HG02588 (cell line): ENCODE data around the gene PAXX.
"Not testable (repeated sequence)": the region's sequence is repeated elsewhere in the genome, so short reads cannot be mapped to it uniquely, and the experiment has no call there.

Experiments used
- ATAC-seq: cut with Tn5 transposase; IDR thresholded peaks from one replicate; pipeline ENCODE4 v1.9.1; 2021; ENCODE audit warnings: mild to moderate bottlenecking, moderate library complexity; ENCODE audit not compliant: unreplicated experiment

PAXX gene

GRCh38 chr9:137000177-137000930, 8.1 kb downstream of the PAXX start:
- no peak for ATAC-seq

DNA sequence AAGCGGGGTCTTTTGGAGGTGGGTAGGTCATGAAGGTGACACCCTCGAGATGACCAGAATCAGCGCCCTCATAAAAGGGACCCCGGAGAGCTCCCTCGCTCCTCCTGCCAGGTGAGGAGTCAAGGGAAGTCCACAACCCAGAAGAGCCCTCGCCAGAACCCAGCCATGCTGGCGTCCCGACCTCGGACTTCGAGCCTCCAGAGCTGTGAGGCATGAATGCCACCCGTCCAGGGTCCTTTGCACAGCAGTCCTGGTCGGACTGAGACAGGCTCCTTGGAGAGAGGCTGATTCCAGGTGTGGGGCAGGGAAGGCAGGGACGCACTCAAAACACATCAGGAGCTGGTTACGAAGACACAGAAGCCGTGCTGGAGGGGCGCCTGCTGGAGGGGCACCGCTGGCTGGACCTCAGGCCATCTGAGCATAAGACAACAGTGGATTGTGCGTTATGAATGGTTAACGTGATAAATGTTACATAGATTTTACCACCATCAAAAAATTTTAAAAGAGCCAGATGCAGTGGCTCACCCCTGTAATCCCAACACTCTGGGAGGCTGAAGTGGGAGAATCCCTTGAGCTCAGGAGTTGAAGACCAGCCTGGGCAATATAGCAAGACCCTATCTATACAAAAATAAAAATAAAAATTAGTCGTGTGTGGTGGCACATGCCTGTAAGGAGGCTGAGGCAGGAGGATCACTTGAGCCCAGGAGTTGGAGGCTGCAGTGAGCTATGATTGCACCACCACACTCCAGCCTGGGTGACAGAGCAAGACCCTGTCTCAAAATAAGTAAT, 9.8 kb downstream of the PAXX start:
- ATAC-seq = no peak

DNA sequence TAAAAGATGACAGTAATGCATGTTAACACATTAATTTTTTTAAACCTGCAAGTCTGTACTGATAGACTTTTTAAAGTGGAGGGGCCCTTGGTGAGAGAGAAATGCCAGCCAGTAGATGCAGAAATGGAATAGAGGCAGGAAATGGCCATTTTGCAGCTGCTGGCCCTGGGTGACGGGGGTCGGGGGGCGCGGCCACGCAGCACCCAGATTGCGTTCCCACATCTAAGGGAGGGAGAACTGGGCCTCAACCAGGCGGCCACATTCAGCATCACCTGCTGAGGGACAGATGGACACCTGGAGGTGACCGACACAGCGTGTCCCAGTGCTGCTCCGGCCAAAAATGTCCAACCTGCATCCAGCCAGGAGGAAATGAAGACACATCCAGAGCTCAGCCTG, 10.4 kb downstream of the PAXX start:
- ATAC-seq = no peak

DNA sequence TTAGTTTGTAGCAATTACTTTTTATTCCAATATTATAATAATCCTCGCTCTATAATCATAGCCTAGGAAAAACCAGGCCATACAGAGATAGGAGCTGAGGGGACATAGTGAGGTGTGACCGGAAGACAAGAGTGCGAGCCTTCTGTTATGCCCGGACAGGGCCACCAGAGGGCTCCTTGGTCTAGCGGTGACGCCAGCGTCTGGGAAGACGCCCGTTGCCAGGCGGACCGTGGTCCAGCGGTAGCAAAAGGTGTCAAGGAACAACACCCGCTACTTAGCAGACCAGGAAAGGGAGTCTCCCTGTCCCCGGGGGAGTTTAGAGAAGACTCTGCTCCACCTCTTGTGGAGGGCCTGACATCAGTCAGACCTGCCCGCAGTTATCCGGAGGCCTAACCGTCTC, 12.1 kb downstream of the PAXX start:
- not testable (repeated sequence) for ATAC-seq

- no peak for ATAC-seq
Measured at GRCh38 chr9:137006116-137007003, 14.1 kb downstream of the PAXX start.

DNA sequence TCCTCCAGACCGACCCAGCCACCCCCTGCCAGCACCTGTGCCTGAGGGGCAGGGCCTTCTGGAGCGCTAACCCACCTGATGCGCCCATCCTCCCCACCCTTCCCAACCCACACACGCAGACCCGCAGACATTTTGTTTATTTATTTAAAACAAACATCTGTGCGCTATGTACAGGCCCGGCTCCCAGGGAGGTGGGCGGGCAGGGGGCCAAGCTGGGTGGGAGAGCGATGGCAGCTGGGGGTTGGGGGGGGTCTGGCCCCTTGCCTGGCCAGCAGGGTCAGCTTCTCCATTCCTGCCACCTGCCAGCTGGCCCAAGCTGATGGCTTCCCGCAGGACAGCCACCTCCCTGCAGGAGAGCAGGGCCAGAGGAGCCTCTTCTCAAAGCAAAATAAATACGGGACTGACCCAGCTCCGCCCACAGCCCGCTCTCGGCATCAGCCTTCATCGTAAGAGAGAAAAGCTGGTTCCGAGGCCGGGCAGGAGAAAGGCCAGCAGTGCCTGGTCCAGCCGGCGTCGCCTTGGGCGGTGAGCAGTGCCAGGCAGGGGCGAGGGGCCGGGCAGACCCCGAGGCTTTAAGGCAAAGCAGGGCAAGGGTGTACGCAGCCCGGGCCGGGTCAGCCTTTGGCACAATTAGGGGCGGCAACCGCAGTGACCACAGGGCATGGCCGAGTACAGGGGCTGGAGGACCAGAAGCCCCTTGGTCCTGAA, 15.0 kb downstream of the PAXX start:
- no peak for ATAC-seq

GRCh38 chr9:137007816-137008270, 15.6 kb downstream of the PAXX start:
- no peak for ATAC-seq

DNA sequence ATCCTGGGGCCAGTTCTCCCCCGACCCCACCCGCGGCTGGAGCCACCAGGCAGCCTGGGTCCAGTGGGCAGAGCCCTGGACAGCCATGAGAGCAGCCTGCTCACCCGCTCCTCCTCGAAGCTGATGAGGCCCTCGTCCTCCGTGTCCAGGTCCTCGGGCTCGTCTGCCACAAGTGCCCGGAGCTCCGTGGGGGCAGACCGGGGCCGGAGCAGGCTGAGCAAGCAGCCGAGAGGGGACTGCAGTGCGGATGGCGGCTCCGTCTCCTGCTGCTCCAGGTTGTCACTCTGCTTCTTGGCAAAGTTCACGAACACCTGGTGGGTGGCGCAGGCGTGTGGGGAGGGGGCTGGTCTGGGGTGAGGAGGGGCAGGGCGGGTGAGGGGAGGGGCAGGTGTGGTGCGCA, 16.1 kb downstream of the PAXX start:
- ATAC-seq = no peak

DNA sequence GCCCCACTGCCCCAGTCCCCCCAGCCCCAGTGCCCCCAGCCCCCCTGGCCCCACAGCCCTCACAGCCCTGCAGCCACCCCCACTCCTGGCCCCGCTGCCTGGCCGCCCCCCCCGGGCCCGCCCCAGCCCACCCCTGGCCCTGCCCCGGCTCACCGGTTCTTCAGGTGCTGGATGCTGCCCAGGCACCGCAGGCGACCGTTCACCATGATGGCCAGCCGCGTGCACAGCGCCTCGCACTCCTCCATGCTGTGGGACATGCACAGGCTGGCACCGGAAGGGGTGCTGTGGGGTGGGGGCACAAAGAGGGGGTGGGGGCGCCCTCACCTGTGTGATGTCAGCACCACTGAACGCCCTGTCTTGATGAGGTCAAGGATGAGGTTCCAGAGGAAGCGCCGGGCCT, 17.0 kb downstream of the PAXX start:
- no peak for ATAC-seq

GRCh38 chr9:137009938-137010732, 17.9 kb downstream of the PAXX start:
- no peak for ATAC-seq

DNA sequence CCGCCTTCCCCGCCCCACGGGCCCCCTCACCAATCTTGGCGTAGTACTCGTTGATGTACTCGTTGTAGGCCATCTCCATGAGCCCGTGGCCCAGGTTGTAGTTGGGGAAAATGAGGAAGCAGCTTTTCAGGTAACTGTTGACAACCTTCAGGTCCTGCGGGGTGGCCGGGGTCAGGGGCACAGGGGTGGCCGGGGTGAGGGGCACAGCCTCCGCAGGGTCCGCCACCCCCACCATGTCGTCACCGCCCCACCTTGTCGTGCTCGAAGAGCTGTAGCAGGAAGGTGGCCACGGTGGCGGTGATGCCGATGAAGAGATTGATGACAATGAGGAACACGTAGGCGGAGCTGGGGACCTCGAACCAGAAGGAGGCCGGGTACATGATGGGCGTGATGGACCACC, 18.9 kb downstream of the PAXX start:
- ATAC-seq = no peak

DNA sequence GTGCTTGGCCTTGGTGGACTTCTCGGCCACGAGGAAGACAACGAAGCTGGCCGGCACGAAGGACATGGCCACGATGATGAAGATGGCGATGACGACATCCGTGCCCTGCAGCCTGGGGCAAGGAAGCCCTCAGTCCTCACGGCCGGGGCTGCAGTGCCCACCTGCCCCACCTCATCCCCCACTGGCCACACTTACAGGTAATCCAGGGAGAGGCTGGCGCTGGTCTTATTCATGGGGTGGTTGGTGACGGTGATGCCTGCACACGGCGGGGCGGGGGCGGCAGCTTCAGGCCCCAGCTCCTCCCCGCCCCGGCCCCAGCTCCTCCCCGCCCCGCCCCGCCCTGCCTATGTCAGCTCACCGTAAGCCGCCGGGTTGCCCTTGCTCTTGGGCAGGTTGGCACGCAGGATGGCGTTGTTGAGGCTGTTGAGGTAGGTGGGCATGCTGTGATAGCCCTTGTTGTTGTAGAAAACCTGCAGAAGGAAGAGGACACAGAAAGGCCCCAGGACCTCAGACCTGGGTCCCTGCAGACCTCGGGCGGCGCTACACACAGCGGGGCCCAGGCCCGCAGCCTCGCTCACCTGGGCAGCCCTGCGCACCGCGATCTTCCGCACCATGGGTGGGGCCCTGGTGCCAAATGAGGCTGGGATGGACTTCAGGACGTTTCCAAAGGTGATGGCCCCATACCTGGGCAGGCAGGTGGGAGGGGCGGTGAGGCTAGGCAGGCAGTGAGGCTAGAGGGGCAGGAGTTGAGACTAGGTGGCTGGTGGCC, 19.9 kb downstream of the PAXX start:
- ATAC-seq = no peak

GRCh38 chr9:137012694-137013570, 20.7 kb downstream of the PAXX start:
- no peak for ATAC-seq

- no peak for ATAC-seq
Measured at GRCh38 chr9:137013571-137013940, 21.3 kb downstream of the PAXX start.

GRCh38 chr9:137014166-137014565, 21.9 kb downstream of the PAXX start:
- ATAC-seq = no peak

GRCh38 chr9:137014776-137015539, 22.7 kb downstream of the PAXX start:
- ATAC-seq = no peak

DNA sequence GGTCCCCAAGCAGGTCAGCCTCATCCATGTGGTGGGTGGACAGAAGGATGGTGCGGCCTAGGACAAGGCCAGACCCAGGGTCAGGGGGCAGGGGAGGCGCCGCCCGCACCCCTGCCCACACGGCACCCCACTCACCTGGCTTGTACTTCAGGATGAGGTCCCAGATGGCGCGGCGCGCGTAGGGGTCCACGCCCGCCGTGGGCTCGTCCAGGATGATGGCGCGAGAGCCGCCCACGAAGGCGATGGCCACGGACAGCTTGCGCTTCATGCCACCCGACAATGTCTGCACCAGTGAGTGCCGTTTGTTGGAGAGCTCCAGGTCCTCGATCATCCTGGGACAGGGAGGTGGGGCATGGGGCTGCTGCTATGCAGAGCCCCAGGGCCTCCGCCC, 23.3 kb downstream of the PAXX start:
- no peak for ATAC-seq
